Measurements from ENCODE around the gene BMP6. TPM values are rescaled to one million over a fixed set of nuclear protein-coding genes. Genes with fewer than 3 reads are reported as not detected.

Gene BMP6
- polyA plus RNA-seq, 4 donors: 0.22 to 2.0 (median 0.94) TPM

DNA sequence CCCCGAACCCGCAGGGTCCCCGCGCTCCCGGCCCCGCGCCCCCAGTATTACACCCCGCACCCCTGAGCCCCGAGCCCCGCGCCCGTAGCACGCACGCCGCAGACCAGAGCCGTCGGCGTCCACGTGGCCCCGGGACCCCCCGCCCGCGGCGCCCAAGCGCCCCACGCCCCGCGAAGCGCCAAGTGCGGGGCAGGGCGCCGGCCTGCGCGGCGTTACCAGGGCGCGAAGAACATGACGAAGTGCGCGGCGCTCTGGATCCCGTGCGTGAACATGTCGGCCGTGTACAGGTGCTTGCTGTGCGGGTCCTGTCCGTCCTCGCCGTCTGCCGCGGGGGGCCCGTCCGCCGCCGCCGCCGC is 184.4 kb downstream of the BMP6 start:
- Histone ChIP-seq H3K27ac (ENCODE audit: low read depth in 1 of 3, low read length in 2 of 3) (peak overlapping the region in 2 of 3 donors; percentile 75 to 85), H3K9me3 (ENCODE audit: control insufficient read depth in 2 of 2, insufficient read depth in 1 of 2, low read depth in 1 of 2, low read length in 1 of 2) (no peaks in the 10 kb centered on the region), H3K4me1 (ENCODE audit: control insufficient read depth in 3 of 3, insufficient read depth in 2 of 3, low read depth in 1 of 3, low read length in 2 of 3) (peaks cover 2 to 8% (median 4%) of the 10 kb centered on the region in 3 donors), H3K4me3 (ENCODE audit: low read depth in 1 of 3, low read length in 3 of 3) (peak overlapping the region; percentile 37 to 93 (median 84)), H3K36me3 (ENCODE audit: control insufficient read depth in 3 of 3, insufficient read depth in 2 of 3, low read depth in 1 of 3, low read length in 3 of 3) (peaks cover 0 to 13% (median 0%) of the 10 kb centered on the region in 3 donors), H3K27me3 (ENCODE audit: control insufficient read depth in 3 of 3, insufficient read depth in 3 of 3, low read length in 3 of 3) (peaks cover 0 to 25% (median 0%) of the 10 kb centered on the region in 3 donors)
- 1% methylated on average over 23 to 57 of the region's 57 CpGs for WGBS, 3 donors
- FAIRE-seq: no peak
- no peak for DNase-seq

DNA sequence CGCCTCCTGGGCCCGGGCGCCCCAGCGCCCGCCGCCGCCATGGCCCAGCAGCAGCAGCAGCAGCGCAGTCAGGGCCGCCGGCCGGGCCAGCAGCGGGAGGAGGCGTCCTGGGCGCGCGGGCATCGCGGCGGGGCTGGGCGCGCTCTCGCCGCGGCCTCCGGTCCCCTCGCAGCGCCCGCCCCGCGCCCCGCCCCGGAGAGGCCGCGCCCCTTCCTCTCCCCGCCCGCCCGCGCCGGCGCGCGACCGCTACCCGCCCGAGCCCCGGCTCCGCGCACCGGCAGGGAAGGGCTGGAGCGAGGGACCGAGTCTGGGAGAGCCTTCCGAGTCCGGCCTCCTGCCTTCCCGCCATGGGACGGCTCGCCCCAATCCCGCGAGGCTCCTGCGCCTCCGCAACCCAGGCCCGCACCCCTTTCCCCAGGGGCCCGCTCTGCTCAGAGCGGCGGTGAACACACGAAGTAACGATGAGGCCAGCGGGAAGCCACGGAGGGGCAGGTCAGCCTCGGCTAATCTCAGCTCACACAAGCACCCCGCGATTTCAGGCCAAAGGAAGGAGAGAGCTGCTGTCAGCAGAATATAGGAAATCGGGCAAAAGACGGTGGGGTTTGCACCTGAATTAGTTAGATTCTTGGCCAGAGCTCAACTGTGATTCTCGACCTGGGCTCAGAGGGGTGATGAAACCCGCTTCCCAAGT is 184.9 kb downstream of the BMP6 start, which contains the start of gene TXNDC5:
Gene TXNDC5, minus strand, starts transcription at position 135 of the 691 bp plus-strand sequence. Its CDS starts 12 bp downstream, at position 123.
- DNase-seq (peak; percentile 79 to 90), FAIRE-seq (no peak)
- 2 to 4% (median 3%) methylated on average over 25 to 75 of the region's 75 CpGs for WGBS, 3 donors
- peak within 1 kb of the TSS; percentile 72 to 93 (median 84) for H3K4me3 ChIP-seq (ENCODE audit: low read depth in 1 of 3, low read length in 3 of 3)
- peak within 1 kb of the TSS; percentile 69 to 91 (median 75) for H3K27ac ChIP-seq (ENCODE audit: low read depth in 1 of 3, low read length in 2 of 3)
- H3K4me1 ChIP-seq (ENCODE audit: control insufficient read depth in 3 of 3, insufficient read depth in 2 of 3, low read depth in 1 of 3, low read length in 2 of 3): peaks cover 2 to 8% (median 4%) of the 10 kb centered on the region in 3 donors
- H3K36me3 ChIP-seq (ENCODE audit: control insufficient read depth in 3 of 3, insufficient read depth in 2 of 3, low read depth in 1 of 3, low read length in 3 of 3): peaks cover 0 to 13% (median 0%) of the 10 kb centered on the region in 3 donors
- H3K27me3 ChIP-seq (ENCODE audit: control insufficient read depth in 3 of 3, insufficient read depth in 3 of 3, low read length in 3 of 3): peaks cover 0 to 25% (median 0%) of the 10 kb centered on the region in 3 donors
- no peaks in the 10 kb centered on the region for H3K9me3 ChIP-seq (ENCODE audit: control insufficient read depth in 2 of 2, insufficient read depth in 1 of 2, low read depth in 1 of 2, low read length in 1 of 2)

DNA sequence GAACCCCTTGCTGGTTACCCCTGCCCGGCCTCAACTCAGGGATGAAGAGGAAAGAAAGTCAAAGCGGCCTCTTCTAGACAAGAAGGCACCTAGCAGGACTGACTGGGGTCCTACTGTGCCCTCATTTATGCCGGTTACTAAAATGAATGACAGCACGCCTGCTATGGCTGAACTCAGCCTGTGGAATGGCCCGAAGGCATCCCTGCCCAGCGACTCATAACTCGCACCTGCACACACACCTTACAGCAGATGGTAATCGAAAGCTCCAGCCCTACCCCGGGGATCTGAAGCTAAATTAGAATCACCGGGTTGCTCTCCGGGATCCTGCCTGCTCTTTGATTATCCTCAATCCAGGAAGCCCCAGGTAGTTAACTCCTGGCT is 185.4 kb downstream of the BMP6 start:
- peaks cover 2 to 8% (median 4%) of the 10 kb centered on the region in 3 donors for H3K4me1 ChIP-seq (ENCODE audit: control insufficient read depth in 3 of 3, insufficient read depth in 2 of 3, low read depth in 1 of 3, low read length in 2 of 3)
- FAIRE-seq: no peak
- H3K27me3 ChIP-seq (ENCODE audit: control insufficient read depth in 3 of 3, insufficient read depth in 3 of 3, low read length in 3 of 3): peaks cover 0 to 25% (median 0%) of the 10 kb centered on the region in 3 donors
- H3K36me3 ChIP-seq (ENCODE audit: control insufficient read depth in 3 of 3, insufficient read depth in 2 of 3, low read depth in 1 of 3, low read length in 3 of 3): peaks cover 0 to 10% (median 0%) of the 10 kb centered on the region in 3 donors
- WGBS, 3 donors: 23 to 67% (median 41%) methylated on average over 11 of the region's 11 CpGs
- H3K4me3 ChIP-seq (ENCODE audit: low read depth in 1 of 3, low read length in 3 of 3): peak overlapping the region in 2 of 3 donors; percentile 72 to 93
- peak; percentile 25 to 55 for DNase-seq
- no peaks in the 10 kb centered on the region for H3K9me3 ChIP-seq (ENCODE audit: control insufficient read depth in 2 of 2, insufficient read depth in 1 of 2, low read depth in 1 of 2, low read length in 1 of 2)
- H3K27ac ChIP-seq (ENCODE audit: low read depth in 1 of 3, low read length in 2 of 3): peak overlapping the region; percentile 66 to 91 (median 69)

DNA sequence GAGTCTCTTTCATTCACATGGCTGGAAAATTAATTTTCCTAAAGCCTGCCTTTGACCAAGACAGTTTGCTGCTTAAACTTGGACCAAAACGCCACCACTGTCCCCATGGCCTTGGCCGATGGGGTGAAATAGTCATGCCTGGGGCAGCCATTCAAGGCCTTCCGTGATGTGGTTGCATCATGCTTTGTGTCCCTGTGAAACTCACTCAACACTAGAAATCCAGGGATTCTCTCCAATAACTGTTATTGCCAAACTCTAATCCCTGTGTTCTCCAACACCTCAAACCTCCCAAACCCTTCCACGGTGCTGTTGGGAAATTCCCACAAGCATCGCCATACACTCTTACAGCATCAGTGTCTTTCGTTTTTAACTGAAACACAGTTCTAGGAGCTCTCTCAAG is 186.1 kb downstream of the BMP6 start:
- no peak for FAIRE-seq
- H3K4me1 ChIP-seq (ENCODE audit: control insufficient read depth in 3 of 3, insufficient read depth in 2 of 3, low read depth in 1 of 3, low read length in 2 of 3): peaks cover 2 to 8% (median 4%) of the 10 kb centered on the region in 3 donors
- no peak overlapping the region for H3K4me3 ChIP-seq (ENCODE audit: low read depth in 1 of 3, low read length in 3 of 3)
- H3K9me3 ChIP-seq (ENCODE audit: control insufficient read depth in 2 of 2, insufficient read depth in 1 of 2, low read depth in 1 of 2, low read length in 1 of 2): no peaks in the 10 kb centered on the region
- peak overlapping the region in 1 of 3 donors; percentile 91 for H3K27ac ChIP-seq (ENCODE audit: low read depth in 1 of 3, low read length in 2 of 3)
- DNase-seq: no peak
- peaks cover 0 to 10% (median 0%) of the 10 kb centered on the region in 3 donors for H3K36me3 ChIP-seq (ENCODE audit: control insufficient read depth in 3 of 3, insufficient read depth in 2 of 3, low read depth in 1 of 3, low read length in 3 of 3)
- peaks cover 0 to 30% (median 0%) of the 10 kb centered on the region in 3 donors for H3K27me3 ChIP-seq (ENCODE audit: control insufficient read depth in 3 of 3, insufficient read depth in 3 of 3, low read length in 3 of 3)
- 83 to 90% (median 87%) methylated on average over 6 of the region's 6 CpGs for WGBS, 3 donors

GRCh38 chr6:7912736-7913517 is 187.0 kb downstream of the BMP6 start:
- DNase-seq: no peak
- Histone ChIP-seq H3K9me3 (ENCODE audit: control insufficient read depth in 2 of 2, insufficient read depth in 1 of 2, low read depth in 1 of 2, low read length in 1 of 2) (no peaks in the 10 kb centered on the region), H3K27ac (ENCODE audit: low read depth in 1 of 3, low read length in 2 of 3) (no peak overlapping the region), H3K4me3 (ENCODE audit: low read depth in 1 of 3, low read length in 3 of 3) (no peak overlapping the region), H3K27me3 (ENCODE audit: control insufficient read depth in 3 of 3, insufficient read depth in 3 of 3, low read length in 3 of 3) (peaks cover 0 to 34% (median 0%) of the 10 kb centered on the region in 3 donors), H3K4me1 (ENCODE audit: control insufficient read depth in 3 of 3, insufficient read depth in 2 of 3, low read depth in 1 of 3, low read length in 2 of 3) (peaks cover 2 to 8% (median 4%) of the 10 kb centered on the region in 3 donors), H3K36me3 (ENCODE audit: control insufficient read depth in 3 of 3, insufficient read depth in 2 of 3, low read depth in 1 of 3, low read length in 3 of 3) (peaks cover 0 to 3% (median 0%) of the 10 kb centered on the region in 3 donors)
- 75 to 83% (median 81%) methylated on average over 8 of the region's 8 CpGs for WGBS, 3 donors
- no peak for FAIRE-seq

DNA sequence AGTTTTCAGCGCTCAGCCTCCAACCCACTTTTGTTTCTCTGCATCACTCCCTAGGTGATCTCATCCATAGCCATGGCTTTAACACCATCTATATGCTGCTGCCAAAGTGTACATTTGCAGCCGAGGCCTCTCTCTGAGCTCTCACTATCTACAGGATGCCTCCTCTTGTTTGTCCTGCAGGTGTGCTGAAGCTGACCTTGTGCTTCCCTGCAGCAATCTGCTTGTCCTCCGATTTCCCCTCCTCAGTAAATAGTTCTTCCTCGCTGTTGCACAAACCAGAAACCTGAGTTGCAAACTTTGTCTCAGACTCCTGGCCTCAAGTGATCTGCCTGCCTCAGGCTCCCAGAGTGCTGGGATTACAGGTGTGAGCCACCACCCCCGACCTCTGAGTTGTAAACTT is 188.4 kb downstream of the BMP6 start:
- Histone ChIP-seq H3K36me3 (ENCODE audit: control insufficient read depth in 3 of 3, insufficient read depth in 2 of 3, low read depth in 1 of 3, low read length in 3 of 3) (no peaks in the 10 kb centered on the region), H3K27me3 (ENCODE audit: control insufficient read depth in 3 of 3, insufficient read depth in 3 of 3, low read length in 3 of 3) (peaks cover 0 to 39% (median 0%) of the 10 kb centered on the region in 3 donors), H3K4me1 (ENCODE audit: control insufficient read depth in 3 of 3, insufficient read depth in 2 of 3, low read depth in 1 of 3, low read length in 2 of 3) (peaks cover 0 to 8% (median 1%) of the 10 kb centered on the region in 3 donors), H3K4me3 (ENCODE audit: low read depth in 1 of 3, low read length in 3 of 3) (no peak overlapping the region), H3K27ac (ENCODE audit: low read depth in 1 of 3, low read length in 2 of 3) (peak overlapping the region in 1 of 3 donors; percentile 17), H3K9me3 (ENCODE audit: control insufficient read depth in 2 of 2, insufficient read depth in 1 of 2, low read depth in 1 of 2, low read length in 1 of 2) (no peaks in the 10 kb centered on the region)
- WGBS, 3 donors: 42 to 74% (median 60%) methylated on average over 5 of the region's 5 CpGs
- FAIRE-seq (no peak), DNase-seq (no peak)

DNA sequence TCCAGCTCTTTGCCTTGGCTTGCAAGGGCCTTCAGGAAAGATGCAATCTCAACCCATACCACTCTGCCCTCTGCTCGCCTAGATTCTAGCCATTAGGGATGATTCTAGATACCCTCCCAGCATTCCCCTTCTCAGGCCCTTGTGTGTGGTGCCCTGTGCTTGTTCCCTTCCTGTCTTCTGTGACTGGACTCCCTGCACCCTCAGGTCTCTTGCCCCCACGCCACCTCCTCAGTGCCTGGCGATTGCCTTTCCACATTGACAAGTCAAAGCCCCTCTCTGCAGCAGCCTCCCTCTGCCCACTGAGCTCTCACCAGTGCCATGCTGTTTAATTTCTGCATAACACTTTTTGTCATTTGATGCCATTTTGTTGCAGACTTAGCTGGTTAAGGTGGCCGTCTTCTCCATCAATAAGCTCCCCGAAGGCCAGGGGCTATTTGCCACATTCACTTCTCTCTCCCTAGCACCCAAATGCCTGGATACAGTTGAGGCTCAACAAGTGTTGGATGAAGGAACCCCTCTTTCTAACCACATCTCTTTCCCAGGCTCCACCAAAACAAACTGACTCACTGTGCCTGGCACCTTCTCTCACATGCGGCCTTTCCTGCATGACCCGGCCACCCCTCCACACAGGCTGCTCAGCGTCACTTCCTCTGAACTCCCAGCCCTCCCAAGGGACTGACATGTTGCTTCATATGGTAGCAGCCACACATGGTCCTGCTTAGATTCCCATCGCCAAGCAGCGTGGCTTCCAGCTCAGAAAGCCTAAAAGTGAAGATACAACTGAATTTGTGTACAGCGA is 189.3 kb downstream of the BMP6 start:
- peaks cover 0 to 39% (median 0%) of the 10 kb centered on the region in 3 donors for H3K27me3 ChIP-seq (ENCODE audit: control insufficient read depth in 3 of 3, insufficient read depth in 3 of 3, low read length in 3 of 3)
- DNase-seq (no peak), FAIRE-seq (no peak)
- WGBS, 3 donors: 87 to 91% (median 89%) methylated on average over 11 of the region's 11 CpGs
- peak overlapping the region in 1 of 3 donors; percentile 62 for H3K27ac ChIP-seq (ENCODE audit: low read depth in 1 of 3, low read length in 2 of 3)
- no peak overlapping the region for H3K4me3 ChIP-seq (ENCODE audit: low read depth in 1 of 3, low read length in 3 of 3)
- H3K9me3 ChIP-seq (ENCODE audit: control insufficient read depth in 2 of 2, insufficient read depth in 1 of 2, low read depth in 1 of 2, low read length in 1 of 2): no peaks in the 10 kb centered on the region
- peaks cover 0 to 5% (median 0%) of the 10 kb centered on the region in 3 donors for H3K4me1 ChIP-seq (ENCODE audit: control insufficient read depth in 3 of 3, insufficient read depth in 2 of 3, low read depth in 1 of 3, low read length in 2 of 3)
- no peaks in the 10 kb centered on the region for H3K36me3 ChIP-seq (ENCODE audit: control insufficient read depth in 3 of 3, insufficient read depth in 2 of 3, low read depth in 1 of 3, low read length in 3 of 3)

GRCh38 chr6:7916959-7917358 is 191.1 kb downstream of the BMP6 start:
- no peaks in the 10 kb centered on the region for H3K9me3 ChIP-seq (ENCODE audit: control insufficient read depth in 2 of 2, insufficient read depth in 1 of 2, low read depth in 1 of 2, low read length in 1 of 2)
- H3K4me3 ChIP-seq (ENCODE audit: low read depth in 1 of 3, low read length in 3 of 3): no peak overlapping the region
- no peaks in the 10 kb centered on the region for H3K36me3 ChIP-seq (ENCODE audit: control insufficient read depth in 3 of 3, insufficient read depth in 2 of 3, low read depth in 1 of 3, low read length in 3 of 3)
- FAIRE-seq (no peak), DNase-seq (no peak)
- peaks cover 0 to 31% (median 0%) of the 10 kb centered on the region in 3 donors for H3K27me3 ChIP-seq (ENCODE audit: control insufficient read depth in 3 of 3, insufficient read depth in 3 of 3, low read length in 3 of 3)
- peak overlapping the region in 1 of 3 donors; percentile 74 for H3K27ac ChIP-seq (ENCODE audit: low read depth in 1 of 3, low read length in 2 of 3)
- H3K4me1 ChIP-seq (ENCODE audit: control insufficient read depth in 3 of 3, insufficient read depth in 2 of 3, low read depth in 1 of 3, low read length in 2 of 3): no peaks in the 10 kb centered on the region
- 73 to 78% (median 78%) methylated on average over 1 of the region's 1 CpG for WGBS, 3 donors

All from small intestine (tissue), 7 donors.